Measurements from ENCODE around the gene FNDC11.

GRCh38 chr20:63574829-63575743, 21.1 kb downstream of the FNDC11 start:
- TF ChIP-seq CTCF (IDR thresholded peaks at IDR 0.05) (no peak), POLR2A (IDR thresholded peaks at IDR 0.05) (no peak)
